Measurements from ENCODE around the gene ACSL3.
"Not testable (repeated sequence)": the region's sequence is repeated elsewhere in the genome, so short reads cannot be mapped to it uniquely, and the experiment has no call there.

Gene ACSL3

GRCh38 chr2:222916229-222917197 is 55.7 kb downstream of the ACSL3 start:
- peaks cover 0 to 12% (median 2%) of the 10 kb centered on the region in 4 experiments for H3K4me1 ChIP-seq (ENCODE audit: control extremely low read depth in 1 of 4, control insufficient read depth in 4 of 4, insufficient read depth in 4 of 4, low read length in 3 of 4)
- H3K4me3 ChIP-seq (ENCODE audit: control insufficient read depth in 1 of 7, extremely low read depth in 1 of 7, insufficient read depth in 4 of 7, low read depth in 2 of 7, low read length in 6 of 7), result no peak overlapping the region
- ChIA-PET POLR2A (no interaction called here), CTCF (interaction anchor here (1.2 kb wide), 1 partner anchor 10 kb away, joined by 4 read pairs; no protein-coding TSS in a partner anchor)
- WGBS (ENCODE audit: insufficient coverage), result 98% methylated on average over 6 of the region's 11 CpGs
- H3K27ac ChIP-seq (ENCODE audit: insufficient read depth in 1 of 2, low read depth in 1 of 2, low read length in 2 of 2, poor library complexity in 1 of 2, severe bottlenecking in 2 of 2), result no peak overlapping the region
- DNase-seq, result no peak
- no peaks in the 10 kb centered on the region for H3K27me3 ChIP-seq (replicated peaks in 2 of 5; ENCODE audit: control insufficient read depth in 4 of 5, insufficient read depth in 5 of 5, low read length in 4 of 5)
- peaks cover 7 to 47% (median 16%) of the 10 kb centered on the region in 4 experiments for H3K36me3 ChIP-seq (ENCODE audit: control insufficient read depth in 4 of 4, insufficient read depth in 4 of 4, low read length in 3 of 4)
- no peaks in the 10 kb centered on the region for H3K9me3 ChIP-seq (ENCODE audit: control extremely low read depth in 1 of 5, control insufficient read depth in 4 of 5, insufficient read depth in 2 of 5, low read depth in 1 of 5, low read length in 4 of 5)

GRCh38 chr2:222917212-222917611 is 56.4 kb downstream of the ACSL3 start:
- H3K4me1 ChIP-seq (ENCODE audit: control extremely low read depth in 1 of 4, control insufficient read depth in 4 of 4, insufficient read depth in 4 of 4, low read length in 3 of 4); CTCF ChIA-PET; POLR2A ChIA-PET; H3K27ac ChIP-seq (ENCODE audit: insufficient read depth in 1 of 2, low read depth in 1 of 2, low read length in 2 of 2, poor library complexity in 1 of 2, severe bottlenecking in 2 of 2); H3K27me3 ChIP-seq (replicated peaks in 2 of 5; ENCODE audit: control insufficient read depth in 4 of 5, insufficient read depth in 5 of 5, low read length in 4 of 5); H3K9me3 ChIP-seq (ENCODE audit: control extremely low read depth in 1 of 5, control insufficient read depth in 4 of 5, insufficient read depth in 2 of 5, low read depth in 1 of 5, low read length in 4 of 5); H3K4me3 ChIP-seq (ENCODE audit: control insufficient read depth in 1 of 7, extremely low read depth in 1 of 7, insufficient read depth in 4 of 7, low read depth in 2 of 7, low read length in 6 of 7); DNase-seq: not testable (repeated sequence)
- peaks cover 9 to 54% (median 16%) of the 10 kb centered on the region in 4 experiments for H3K36me3 ChIP-seq (ENCODE audit: control insufficient read depth in 4 of 4, insufficient read depth in 4 of 4, low read length in 3 of 4)
- 95% methylated on average over 3 of the region's 9 CpGs for WGBS (ENCODE audit: insufficient coverage)

GRCh38 chr2:222919841-222920526 is 59.1 kb downstream of the ACSL3 start:
- ChIA-PET POLR2A (no interaction called here), CTCF (interaction anchor here (1.2 to 1.5 kb wide), 2 partner anchors 11 to 12 kb away, joined by 4 to 5 read pairs; no protein-coding TSS in a partner anchor)
- Histone ChIP-seq H3K27me3 (replicated peaks in 2 of 5; ENCODE audit: control insufficient read depth in 4 of 5, insufficient read depth in 5 of 5, low read length in 4 of 5) (no peaks in the 10 kb centered on the region), H3K36me3 (ENCODE audit: control insufficient read depth in 4 of 4, insufficient read depth in 4 of 4, low read length in 3 of 4) (peaks cover 14 to 52% (median 24%) of the 10 kb centered on the region in 4 experiments), H3K9me3 (ENCODE audit: control extremely low read depth in 1 of 5, control insufficient read depth in 4 of 5, insufficient read depth in 2 of 5, low read depth in 1 of 5, low read length in 4 of 5) (no peaks in the 10 kb centered on the region), H3K4me3 (ENCODE audit: control insufficient read depth in 1 of 7, extremely low read depth in 1 of 7, insufficient read depth in 4 of 7, low read depth in 2 of 7, low read length in 6 of 7) (no peak overlapping the region), H3K27ac (ENCODE audit: insufficient read depth in 1 of 2, low read depth in 1 of 2, low read length in 2 of 2, poor library complexity in 1 of 2, severe bottlenecking in 2 of 2) (no peak overlapping the region), H3K4me1 (ENCODE audit: control extremely low read depth in 1 of 4, control insufficient read depth in 4 of 4, insufficient read depth in 4 of 4, low read length in 3 of 4) (no peaks in the 10 kb centered on the region)
- WGBS (ENCODE audit: insufficient coverage), result 100% methylated on average over 2 of the region's 2 CpGs
- DNase-seq, result no peak

- Histone ChIP-seq H3K4me1 (ENCODE audit: control extremely low read depth in 1 of 4, control insufficient read depth in 4 of 4, insufficient read depth in 4 of 4, low read length in 3 of 4) (no peaks in the 10 kb centered on the region), H3K9me3 (ENCODE audit: control extremely low read depth in 1 of 5, control insufficient read depth in 4 of 5, insufficient read depth in 2 of 5, low read depth in 1 of 5, low read length in 4 of 5) (no peaks in the 10 kb centered on the region), H3K27ac (ENCODE audit: insufficient read depth in 1 of 2, low read depth in 1 of 2, low read length in 2 of 2, poor library complexity in 1 of 2, severe bottlenecking in 2 of 2) (no peak overlapping the region), H3K27me3 (replicated peaks in 2 of 5; ENCODE audit: control insufficient read depth in 4 of 5, insufficient read depth in 5 of 5, low read length in 4 of 5) (no peaks in the 10 kb centered on the region), H3K36me3 (ENCODE audit: control insufficient read depth in 4 of 4, insufficient read depth in 4 of 4, low read length in 3 of 4) (peaks cover 14 to 55% (median 27%) of the 10 kb centered on the region in 4 experiments), H3K4me3 (ENCODE audit: control insufficient read depth in 1 of 7, extremely low read depth in 1 of 7, insufficient read depth in 4 of 7, low read depth in 2 of 7, low read length in 6 of 7) (no peak overlapping the region)
- POLR2A ChIA-PET, result no interaction called here
- WGBS (ENCODE audit: insufficient coverage), result 100% methylated on average over 2 of the region's 5 CpGs
- DNase-seq, result no peak
- CTCF ChIA-PET, result interaction anchor here (1.5 kb wide), 1 partner anchor 11 kb away, joined by 5 read pairs; no protein-coding TSS in a partner anchor
Observed at GRCh38 chr2:222920657-222921186, 59.9 kb downstream of the ACSL3 start.

GRCh38 chr2:222922019-222922800 is 61.4 kb downstream of the ACSL3 start:
- no peak for DNase-seq
- Histone ChIP-seq H3K4me1 (ENCODE audit: control extremely low read depth in 1 of 4, control insufficient read depth in 4 of 4, insufficient read depth in 4 of 4, low read length in 3 of 4) (no peaks in the 10 kb centered on the region), H3K27ac (ENCODE audit: insufficient read depth in 1 of 2, low read depth in 1 of 2, low read length in 2 of 2, poor library complexity in 1 of 2, severe bottlenecking in 2 of 2) (no peak overlapping the region), H3K27me3 (replicated peaks in 2 of 5; ENCODE audit: control insufficient read depth in 4 of 5, insufficient read depth in 5 of 5, low read length in 4 of 5) (no peaks in the 10 kb centered on the region), H3K9me3 (ENCODE audit: control extremely low read depth in 1 of 5, control insufficient read depth in 4 of 5, insufficient read depth in 2 of 5, low read depth in 1 of 5, low read length in 4 of 5) (no peaks in the 10 kb centered on the region), H3K36me3 (ENCODE audit: control insufficient read depth in 4 of 4, insufficient read depth in 4 of 4, low read length in 3 of 4) (peaks cover 14 to 51% (median 27%) of the 10 kb centered on the region in 4 experiments), H3K4me3 (ENCODE audit: control insufficient read depth in 1 of 7, extremely low read depth in 1 of 7, insufficient read depth in 4 of 7, low read depth in 2 of 7, low read length in 6 of 7) (no peak overlapping the region)
- POLR2A ChIA-PET, result no interaction called here
- CTCF ChIA-PET, result interaction anchor here (0.8 to 1.2 kb wide), 3 partner anchors 9 to 61 kb away, joined by 3 to 5 read pairs (median 3); no protein-coding TSS in a partner anchor
- WGBS (ENCODE audit: insufficient coverage), result 97% methylated on average over 7 of the region's 8 CpGs

- H3K36me3 ChIP-seq (ENCODE audit: control insufficient read depth in 4 of 4, insufficient read depth in 4 of 4, low read length in 3 of 4), result peaks cover 7 to 36% (median 24%) of the 10 kb centered on the region in 4 experiments
- DNase-seq, result no peak
- H3K9me3 ChIP-seq (ENCODE audit: control extremely low read depth in 1 of 5, control insufficient read depth in 4 of 5, insufficient read depth in 2 of 5, low read depth in 1 of 5, low read length in 4 of 5), result no peaks in the 10 kb centered on the region
- 97% methylated on average over 9 of the region's 9 CpGs for WGBS (ENCODE audit: insufficient coverage)
- no peak overlapping the region for H3K4me3 ChIP-seq (ENCODE audit: control insufficient read depth in 1 of 7, extremely low read depth in 1 of 7, insufficient read depth in 4 of 7, low read depth in 2 of 7, low read length in 6 of 7)
- POLR2A ChIA-PET, result no interaction called here
- H3K27me3 ChIP-seq (replicated peaks in 2 of 5; ENCODE audit: control insufficient read depth in 4 of 5, insufficient read depth in 5 of 5, low read length in 4 of 5), result no peaks in the 10 kb centered on the region
- no peak overlapping the region for H3K27ac ChIP-seq (ENCODE audit: insufficient read depth in 1 of 2, low read depth in 1 of 2, low read length in 2 of 2, poor library complexity in 1 of 2, severe bottlenecking in 2 of 2)
- CTCF ChIA-PET, result interaction anchor here (1.0 kb wide), 1 partner anchor 274 kb away, joined by 3 read pairs; no protein-coding TSS in a partner anchor
- no peaks in the 10 kb centered on the region for H3K4me1 ChIP-seq (ENCODE audit: control extremely low read depth in 1 of 4, control insufficient read depth in 4 of 4, insufficient read depth in 4 of 4, low read length in 3 of 4)
Observed at GRCh38 chr2:222926915-222927314, 66.1 kb downstream of the ACSL3 start.

Measured in common myeloid progenitor, CD34-positive (primary cell).